Fibroblast of lung (primary cell): Measurements from ENCODE around the gene PLEKHA8.
A peak's percentile ranks its signal among the peaks of the same experiment; 100 is the strongest.

Experiments used
- EZH2 ChIP-seq: IDR thresholded peaks from 2 replicates; pipeline ENCODE4 v1.5.1; 2012; ENCODE audit warnings: low read length, control low read depth, mild to moderate bottlenecking; ENCODE audit errors: missing control alignments
- TF ChIP-seq, protein P1 (sequence below), 2 donors: IDR thresholded peaks in 1 of 2; conservative IDR thresholded peaks in 1 of 2; 1 replicate in 1 of 2; 2 replicates in 1 of 2; pipeline ENCODE4 v1.5.1; 2011 to 2012; ENCODE audit warnings: low read length in 2 of 2, control low read depth in 1 of 2, inconsistent platforms in 1 of 2, low read depth in 1 of 2, mild to moderate bottlenecking in 1 of 2

DNA sequence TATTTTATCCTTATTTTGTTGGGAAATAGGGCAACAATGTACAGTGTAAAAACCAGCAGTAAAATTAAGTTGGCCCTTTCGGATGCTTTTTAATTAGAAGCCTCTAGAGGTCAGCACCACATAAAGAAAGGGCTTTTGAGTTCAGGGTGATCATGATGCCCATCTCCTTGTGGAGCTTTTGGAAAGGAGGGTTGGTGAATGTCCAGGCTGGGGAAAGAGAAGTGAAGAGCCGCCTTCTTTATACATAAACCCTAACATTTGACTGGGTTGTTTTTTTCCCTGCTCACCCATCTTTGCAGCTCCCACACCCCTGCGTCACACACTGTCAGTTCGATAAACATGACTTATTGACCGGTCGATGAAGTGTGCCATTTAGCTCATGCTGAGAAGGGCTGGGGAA, 136.4 kb downstream of the PLEKHA8 start:
- TF ChIP-seq, protein P1, sequence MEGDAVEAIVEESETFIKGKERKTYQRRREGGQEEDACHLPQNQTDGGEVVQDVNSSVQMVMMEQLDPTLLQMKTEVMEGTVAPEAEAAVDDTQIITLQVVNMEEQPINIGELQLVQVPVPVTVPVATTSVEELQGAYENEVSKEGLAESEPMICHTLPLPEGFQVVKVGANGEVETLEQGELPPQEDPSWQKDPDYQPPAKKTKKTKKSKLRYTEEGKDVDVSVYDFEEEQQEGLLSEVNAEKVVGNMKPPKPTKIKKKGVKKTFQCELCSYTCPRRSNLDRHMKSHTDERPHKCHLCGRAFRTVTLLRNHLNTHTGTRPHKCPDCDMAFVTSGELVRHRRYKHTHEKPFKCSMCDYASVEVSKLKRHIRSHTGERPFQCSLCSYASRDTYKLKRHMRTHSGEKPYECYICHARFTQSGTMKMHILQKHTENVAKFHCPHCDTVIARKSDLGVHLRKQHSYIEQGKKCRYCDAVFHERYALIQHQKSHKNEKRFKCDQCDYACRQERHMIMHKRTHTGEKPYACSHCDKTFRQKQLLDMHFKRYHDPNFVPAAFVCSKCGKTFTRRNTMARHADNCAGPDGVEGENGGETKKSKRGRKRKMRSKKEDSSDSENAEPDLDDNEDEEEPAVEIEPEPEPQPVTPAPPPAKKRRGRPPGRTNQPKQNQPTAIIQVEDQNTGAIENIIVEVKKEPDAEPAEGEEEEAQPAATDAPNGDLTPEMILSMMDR (conservative IDR thresholded peaks at IDR 0.05 in 1 of 2, IDR thresholded peaks at IDR 0.05 in 1 of 2; ENCODE audit: low read depth in 1 of 2, low read length in 2 of 2), result peak; percentile 62 to 63
- TF ChIP-seq EZH2, result no peak
